Calu3 (cell line): ENCODE results near the gene NSD2. TPM values are rescaled to one million over a fixed set of nuclear protein-coding genes. Genes with fewer than 3 reads are reported as not detected.
"Not testable (repeated sequence)": the region's sequence is repeated elsewhere in the genome, so short reads cannot be mapped to it uniquely, and the experiment has no call there.

Experiments
- BruUV-seq: library from RNA; stranded (reverse); fragments of 400-500 nt; replicated peaks from 2 replicates; lab custom pipeline; 2021; lab: Mats Ljungman, UMichigan
- CTCF ChIA-PET: fragments of 300-600 bp; sonication (Branson Sonifier 250); formaldehyde crosslinking; loops from one replicate; lab custom pipeline; 2022; ENCODE audit warnings: antibody characterized with exemption; lab: Charles Lee
- DNase-seq: peaks from one replicate; pipeline ENCODE4 v3.0.0; 2022
- H3K27ac Mint-ChIP-seq: one replicate; pipeline ENCODE4 v1.8.0; 2022; ENCODE audit warnings: mixed read lengths; ENCODE audit not compliant: unreplicated experiment
- H3K27me3 Mint-ChIP-seq: one replicate; pipeline ENCODE4 v1.8.0; 2022; ENCODE audit warnings: mixed read lengths; ENCODE audit not compliant: unreplicated experiment
- H3K36me3 Mint-ChIP-seq: one replicate; pipeline ENCODE4 v1.8.0; 2022; ENCODE audit warnings: mild to moderate bottlenecking, moderate library complexity, mixed read lengths; ENCODE audit not compliant: insufficient read depth, unreplicated experiment
- H3K4me1 Mint-ChIP-seq: one replicate; pipeline ENCODE4 v1.8.0; 2022; ENCODE audit warnings: mild to moderate bottlenecking, low read depth, mixed read lengths; ENCODE audit not compliant: unreplicated experiment
- H3K4me3 Mint-ChIP-seq: one replicate; pipeline ENCODE4 v1.8.0; 2022; ENCODE audit warnings: mild to moderate bottlenecking, low read depth, moderate library complexity, mixed read lengths; ENCODE audit not compliant: unreplicated experiment
- H3K9me3 Mint-ChIP-seq: one replicate; pipeline ENCODE4 v1.8.0; 2022; ENCODE audit warnings: low read depth, mixed read lengths; ENCODE audit not compliant: unreplicated experiment
- CTCF ChIP-seq: fragments of 200-600 bp; IDR thresholded peaks from one replicate; pipeline ENCODE4 v1.8.0; 2022; ENCODE audit warnings: antibody characterized with exemption; ENCODE audit not compliant: unreplicated experiment
- intact Hi-C: fragments of 100-400 bp; cut with micrococcal nuclease; formaldehyde crosslinking; loops from one replicate; pipeline ENCODE4 v1.10.0; 2022; ENCODE audit not compliant: unreplicated experiment
- total RNA-seq: library from RNA; stranded (reverse); gene quantifications from 2 replicates; pipeline ENCODE4 v1.2.3, GENCODE V29; 2022

The NSD2 gene
- total RNA-seq, 1 experiment from 2014 or later: 104 TPM

GRCh38 chr4:1833307-1834046 is 37.7 kb upstream of the NSD2 start:
- CTCF ChIA-PET: no interaction called here
- no peak for DNase-seq
- Mint-ChIP-seq H3K27me3 (no peaks in the 10 kb centered on the region), H3K4me3 (no peak overlapping the region), H3K27ac (no peak overlapping the region), H3K9me3 (no peaks in the 10 kb centered on the region), H3K36me3 (peaks cover 15% of the 10 kb centered on the region), H3K4me1 (no peaks in the 10 kb centered on the region)
- no peak for TF ChIP-seq CTCF
- intact Hi-C loops: no loop called here
- no TSS peak for BruUV-seq

DNA sequence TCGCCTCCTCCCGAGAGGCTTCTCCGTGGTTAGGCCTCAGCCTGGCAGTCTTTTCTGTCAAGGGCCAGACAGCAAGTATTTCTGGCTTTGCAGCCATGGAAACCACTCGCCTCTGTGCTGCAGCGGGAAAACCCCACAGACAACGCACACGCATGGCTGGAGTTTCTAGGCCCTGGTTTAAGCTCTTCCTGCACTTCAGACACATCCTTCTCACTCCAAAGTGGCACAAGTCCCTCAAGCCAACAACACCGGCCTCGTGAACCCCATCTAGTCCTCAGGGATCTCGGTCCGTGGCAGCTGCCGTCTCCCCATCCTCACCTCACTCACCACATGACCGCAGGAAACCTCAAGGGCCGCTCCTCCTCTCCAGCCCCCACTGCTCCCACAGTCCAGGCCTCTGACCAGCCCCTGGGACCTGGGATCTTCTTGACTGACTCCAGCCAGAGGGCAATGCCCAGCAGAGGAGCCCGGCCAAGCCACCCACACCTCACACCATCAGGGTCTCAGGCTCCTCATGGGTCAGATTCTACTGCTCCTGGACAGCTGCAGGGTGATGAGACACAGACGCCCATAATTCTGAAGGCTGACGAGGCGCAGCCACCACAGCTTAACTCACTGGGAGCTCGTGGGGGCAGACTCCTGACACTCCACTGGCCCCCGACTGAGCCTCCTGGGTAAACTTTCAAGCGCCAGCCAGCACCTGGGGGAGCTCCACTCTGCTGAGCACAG is 37.0 kb upstream of the NSD2 start:
- Mint-ChIP-seq H3K9me3 (no peaks in the 10 kb centered on the region), H3K27me3 (no peaks in the 10 kb centered on the region), H3K36me3 (peaks cover 22% of the 10 kb centered on the region), H3K27ac (no peak overlapping the region), H3K4me1 (no peaks in the 10 kb centered on the region), H3K4me3 (no peak overlapping the region)
- BruUV-seq: no TSS peak
- CTCF ChIA-PET: no interaction called here
- DNase-seq: no peak
- TF ChIP-seq CTCF: no peak
- intact Hi-C loops: no loop called here

DNA sequence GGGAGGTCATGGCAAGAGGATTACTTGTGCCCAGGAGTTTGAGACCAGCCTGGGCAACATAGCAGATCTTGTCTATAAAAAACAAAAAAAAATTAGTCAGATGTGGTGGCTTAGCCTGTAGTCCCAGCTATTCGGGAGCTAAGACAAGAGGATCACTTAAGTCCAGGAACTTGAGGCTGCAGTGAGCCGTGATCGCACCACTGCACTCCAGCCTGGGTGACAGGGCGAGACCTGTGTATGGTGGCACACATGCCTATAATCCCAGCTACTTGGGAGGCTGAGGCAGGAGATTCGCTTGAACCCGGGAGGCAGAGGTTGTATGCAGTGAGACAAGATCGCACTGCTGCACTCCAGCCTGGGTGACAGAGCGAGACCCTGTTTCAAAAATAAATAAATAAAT is 35.4 kb upstream of the NSD2 start:
- H3K4me1 Mint-ChIP-seq, H3K4me3 Mint-ChIP-seq, CTCF ChIA-PET, H3K27ac Mint-ChIP-seq, DNase-seq, H3K27me3 Mint-ChIP-seq, BruUV-seq, intact Hi-C loops, H3K9me3 Mint-ChIP-seq: not testable (repeated sequence)
- H3K36me3 Mint-ChIP-seq: peaks cover 14% of the 10 kb centered on the region

DNA sequence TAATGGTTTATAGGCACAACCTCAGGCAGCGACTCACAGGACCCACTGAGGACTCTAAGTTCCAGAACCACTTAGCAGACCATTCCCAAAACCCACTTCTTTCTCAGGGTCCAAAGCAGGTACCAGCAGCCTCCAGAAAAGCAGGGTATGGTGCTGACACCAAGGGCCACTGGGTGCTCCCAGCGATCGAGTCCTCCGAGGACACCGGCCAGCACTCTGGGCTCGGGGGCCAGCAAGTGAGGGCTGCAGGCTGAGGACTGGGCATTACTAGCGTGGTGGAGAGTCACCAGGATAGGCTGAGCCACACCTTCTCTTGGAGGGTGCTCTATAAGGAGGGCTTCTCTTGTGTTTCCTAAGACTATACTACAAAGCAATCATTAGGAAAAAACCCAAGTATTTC is 34.5 kb upstream of the NSD2 start:
- CTCF ChIA-PET: no interaction called here
- no TSS peak for BruUV-seq
- H3K9me3 Mint-ChIP-seq: no peaks in the 10 kb centered on the region
- DNase-seq: no peak
- H3K27ac Mint-ChIP-seq: no peak overlapping the region
- H3K36me3 Mint-ChIP-seq: peaks cover 14% of the 10 kb centered on the region
- no peak for TF ChIP-seq CTCF
- no peaks in the 10 kb centered on the region for H3K27me3 Mint-ChIP-seq
- H3K4me1 Mint-ChIP-seq: no peaks in the 10 kb centered on the region
- H3K4me3 Mint-ChIP-seq: no peak overlapping the region
- intact Hi-C loops: no loop called here

GRCh38 chr4:1837069-1837468 is 34.1 kb upstream of the NSD2 start:
- no peaks in the 10 kb centered on the region for H3K27me3 Mint-ChIP-seq
- TF ChIP-seq CTCF: no peak
- DNase-seq: no peak
- CTCF ChIA-PET: no interaction called here
- H3K4me1 Mint-ChIP-seq: no peaks in the 10 kb centered on the region
- intact Hi-C loops: no loop called here
- no TSS peak for BruUV-seq
- peaks cover 14% of the 10 kb centered on the region for H3K36me3 Mint-ChIP-seq
- H3K4me3 Mint-ChIP-seq: no peak overlapping the region
- H3K27ac Mint-ChIP-seq: no peak overlapping the region
- no peaks in the 10 kb centered on the region for H3K9me3 Mint-ChIP-seq
